Activated gamma-delta T cell (primary cell): ENCODE data around the gene LPCAT4.
A peak's percentile ranks its signal among the peaks of the same experiment; 100 is the strongest.
"Not testable (repeated sequence)": the region's sequence is repeated elsewhere in the genome, so short reads cannot be mapped to it uniquely, and the experiment has no call there.

Source experiments
- DNase-seq: peaks from one replicate; lab custom pipeline; 2025; lab: John Stamatoyannopoulos, UW

Gene LPCAT4

DNA sequence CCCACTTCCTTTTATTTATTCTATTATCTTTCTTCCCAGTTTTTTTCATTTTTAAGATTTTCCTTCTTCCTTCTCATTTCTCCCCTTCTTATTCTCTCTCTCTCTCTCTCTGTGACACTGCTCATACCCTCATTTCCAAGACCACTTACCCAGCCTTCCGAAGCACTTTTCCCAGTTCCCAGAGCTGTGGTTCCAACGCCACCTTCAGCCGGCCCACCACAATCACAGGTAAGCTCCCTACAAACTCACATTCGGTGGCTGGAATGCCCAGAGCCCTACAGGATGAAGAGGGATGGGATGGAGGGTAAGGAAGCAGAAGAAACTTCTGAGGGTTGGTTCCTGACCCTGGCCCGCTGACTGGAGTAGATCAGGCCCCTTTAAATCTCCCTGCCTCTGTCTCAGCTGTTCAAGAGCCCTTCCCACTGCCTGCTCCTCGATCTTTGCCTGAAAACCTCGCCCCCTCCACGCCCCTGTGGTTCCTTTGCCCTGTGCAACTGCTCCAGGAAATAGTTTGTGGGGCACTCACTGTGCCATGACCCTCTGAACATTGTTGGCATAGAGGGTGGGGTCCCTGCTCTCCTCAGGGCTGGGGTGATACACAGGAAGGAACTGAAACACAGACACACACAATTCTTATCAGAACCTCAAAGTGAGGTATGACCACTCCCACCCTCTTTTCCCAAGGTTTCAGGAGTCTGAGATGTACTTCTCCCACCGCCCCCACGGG lies 4.8 kb downstream of the LPCAT4 start:
- no peak for DNase-seq

DNA sequence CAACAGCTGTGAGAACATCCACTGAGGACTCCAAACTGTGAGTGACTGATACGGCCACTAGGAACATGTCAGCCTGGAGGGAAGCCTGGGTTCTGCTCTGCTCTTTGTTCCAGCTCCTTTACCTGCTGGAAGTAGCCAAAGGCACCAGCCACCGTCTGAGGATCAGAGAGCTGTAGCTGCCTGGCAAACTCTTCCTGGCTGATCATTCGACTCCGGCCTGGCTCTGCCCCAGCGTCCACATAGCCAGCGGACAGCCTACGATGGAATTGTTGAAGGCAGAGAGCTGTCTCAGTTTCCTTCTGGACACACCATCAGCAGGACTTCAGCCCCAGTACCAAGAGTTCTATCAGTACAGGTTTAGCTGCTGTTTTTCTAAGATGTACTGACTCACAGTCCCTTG lies 5.7 kb downstream of the LPCAT4 start:
- DNase-seq = no peak

DNA sequence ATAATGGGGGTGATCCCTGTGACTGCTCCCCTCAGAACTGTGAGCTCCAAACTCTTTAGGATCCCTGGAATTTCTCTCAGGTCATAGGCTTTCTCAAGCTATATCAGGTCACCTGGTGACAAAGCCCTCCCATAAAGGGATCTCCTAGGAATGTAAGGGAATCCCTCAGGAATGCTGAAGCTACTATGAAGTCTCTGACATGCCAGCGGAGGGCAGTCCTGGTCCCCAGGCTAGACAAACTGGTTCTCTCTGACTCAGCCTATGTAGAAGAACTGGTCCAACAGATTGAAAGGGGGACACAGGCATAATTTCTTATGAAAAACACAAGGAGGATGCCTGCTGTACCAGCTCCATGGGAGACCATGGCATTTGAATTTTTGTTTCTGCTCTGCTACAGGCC lies 6.7 kb downstream of the LPCAT4 start:
- no peak for DNase-seq

GRCh38 chr15:34359416-34359815 lies 7.6 kb downstream of the LPCAT4 start:
- DNase-seq = no peak

DNA sequence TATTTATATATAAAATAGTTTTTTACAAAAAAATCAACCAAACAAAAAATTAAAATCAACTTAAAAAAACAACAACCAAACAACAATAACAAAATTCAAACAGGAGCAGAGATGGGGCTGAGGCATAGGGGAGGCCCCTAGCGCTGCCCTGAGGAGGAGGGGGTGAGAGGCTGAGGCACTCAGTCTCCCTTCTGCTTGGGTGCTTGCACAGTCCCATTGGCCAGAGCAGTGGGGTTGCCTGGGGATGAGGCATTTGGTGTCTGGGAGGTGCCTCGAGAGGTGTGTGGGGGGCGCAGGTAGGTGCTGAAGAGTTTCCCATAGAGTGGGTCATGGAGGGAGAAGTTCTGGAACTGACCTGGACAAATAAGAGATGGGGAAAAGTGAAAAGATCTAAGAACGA lies 8.0 kb downstream of the LPCAT4 start:
- no peak for DNase-seq

DNA sequence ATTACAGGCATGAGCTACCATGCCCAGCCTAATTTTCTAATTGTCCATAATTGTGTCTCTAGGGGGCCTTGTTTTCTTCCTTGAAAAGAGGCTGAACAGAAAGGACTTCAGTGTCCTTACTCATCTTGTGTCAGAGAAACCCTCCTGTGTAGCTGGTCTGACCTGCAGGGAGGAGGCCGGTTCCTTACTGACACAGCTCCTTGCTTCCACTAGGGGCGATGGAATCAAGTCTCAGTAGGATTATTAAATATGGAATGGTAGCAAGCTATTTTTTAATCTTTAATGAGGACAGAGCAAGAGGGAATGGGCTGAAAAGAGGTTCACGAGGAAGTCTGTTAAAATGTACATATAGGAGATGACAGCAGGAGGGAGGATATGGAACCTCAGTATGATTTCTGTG lies 8.6 kb downstream of the LPCAT4 start:
- DNase-seq = no peak

DNA sequence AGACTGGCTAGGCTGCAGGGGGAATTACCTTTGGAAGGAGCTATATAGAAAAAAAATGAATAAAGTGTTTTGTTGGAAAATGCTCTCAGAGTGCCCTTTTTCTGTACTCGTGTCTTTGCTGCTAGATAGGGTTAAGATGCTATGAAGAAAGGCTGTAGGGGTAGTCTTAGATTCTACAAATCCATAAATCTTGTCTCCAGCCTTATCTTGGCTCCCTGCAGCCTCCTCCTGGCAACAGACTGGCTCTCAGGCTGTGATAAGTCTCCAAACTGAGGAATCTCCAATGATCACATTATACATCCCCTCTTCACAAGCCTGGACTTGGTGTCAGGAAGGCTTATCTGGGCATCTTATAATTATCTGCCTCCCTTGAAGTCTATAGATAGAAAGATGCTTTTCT lies 9.3 kb downstream of the LPCAT4 start:
- no peak for DNase-seq

DNA sequence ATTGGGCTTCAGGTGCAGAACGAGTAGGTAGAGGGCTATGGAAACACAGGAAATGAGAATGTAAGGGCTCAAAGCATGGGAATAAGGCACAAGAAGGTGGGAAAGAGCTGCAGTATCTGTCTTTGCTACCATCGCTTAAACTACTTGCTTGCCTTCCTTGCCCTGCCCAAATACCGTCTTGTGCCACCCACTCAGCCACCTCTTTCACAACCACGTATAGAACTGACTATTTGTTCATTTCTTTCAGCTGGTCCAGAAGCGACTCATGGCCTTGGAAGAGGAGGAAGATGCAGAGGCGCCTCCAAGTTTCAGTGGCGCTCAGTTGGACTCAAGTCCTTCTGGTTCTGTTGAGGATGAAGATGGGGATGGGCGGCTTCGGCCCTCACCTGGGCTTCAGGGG lies 11.8 kb downstream of the LPCAT4 start:
- DNase-seq = no peak

- DNase-seq = no peak
These were observed 12.7 kb downstream of the LPCAT4 start for GRCh38 chr15:34354286-34354685.

- no peak for DNase-seq
These were observed 13.4 kb downstream of the LPCAT4 start for GRCh38 chr15:34353627-34354026.

DNA sequence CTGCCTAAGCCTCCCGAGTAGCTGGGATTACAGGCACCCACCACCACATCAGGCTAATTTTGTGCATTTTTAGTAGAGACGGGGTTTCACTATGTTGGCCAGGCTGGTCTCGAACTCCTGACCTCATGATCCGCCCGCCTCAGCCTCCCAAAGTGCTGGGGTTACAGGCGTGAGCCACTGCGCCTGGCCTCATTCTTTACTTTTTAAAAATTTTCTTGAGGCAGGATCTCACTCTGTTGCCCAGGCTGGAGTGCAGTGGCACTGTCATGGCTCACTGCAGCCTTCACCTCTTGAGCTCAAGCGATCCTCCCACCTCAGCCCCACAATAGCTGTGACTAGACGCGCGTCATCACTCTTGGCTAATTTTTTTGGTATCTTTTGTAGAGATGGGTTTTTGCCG lies 14.0 kb downstream of the LPCAT4 start:
- DNase-seq = not testable (repeated sequence)

GRCh38 chr15:34349769-34350168 lies 17.2 kb downstream of the LPCAT4 start:
- DNase-seq = no peak

GRCh38 chr15:34348735-34349300 lies 18.2 kb downstream of the LPCAT4 start:
- no peak for DNase-seq

DNA sequence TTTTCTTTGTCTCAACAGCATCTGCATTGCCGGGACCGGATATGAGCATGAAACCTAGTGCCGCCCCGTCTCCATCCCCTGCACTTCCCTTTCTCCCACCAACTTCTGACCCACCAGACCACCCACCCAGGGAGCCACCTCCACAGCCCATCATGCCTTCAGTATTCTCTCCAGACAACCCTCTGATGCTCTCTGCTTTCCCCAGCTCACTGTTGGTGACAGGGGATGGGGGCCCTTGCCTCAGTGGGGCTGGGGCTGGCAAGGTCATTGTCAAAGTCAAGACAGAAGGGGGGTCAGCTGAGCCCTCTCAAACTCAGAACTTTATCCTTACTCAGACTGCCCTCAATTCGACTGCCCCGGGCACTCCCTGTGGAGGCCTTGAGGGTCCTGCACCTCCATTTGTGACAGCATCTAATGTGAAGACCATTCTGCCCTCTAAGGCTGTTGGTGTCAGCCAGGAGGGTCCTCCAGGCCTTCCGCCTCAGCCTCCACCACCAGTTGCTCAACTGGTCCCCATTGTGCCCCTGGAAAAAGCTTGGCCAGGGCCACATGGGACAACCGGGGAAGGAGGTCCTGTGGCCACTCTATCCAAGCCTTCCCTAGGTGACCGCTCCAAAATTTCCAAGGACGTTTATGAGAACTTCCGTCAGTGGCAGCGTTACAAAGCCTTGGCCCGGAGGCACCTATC lies 18.9 kb downstream of the LPCAT4 start:
- no peak for DNase-seq

- DNase-seq = peak; percentile 57
These were observed 24.0 kb downstream of the LPCAT4 start, which contains the start of the genes NOP10 and NUTM1 for GRCh38 chr15:34342737-34343575. Gene NOP10, minus strand, starts transcription at chr15:34343136. Its CDS starts 63 bp downstream, at chr15:34343073. Gene NUTM1, plus strand, starts transcription at chr15:34343315. Its CDS starts 382 bp downstream, at chr15:34343697.

GRCh38 chr15:34342213-34342736 lies 24.7 kb downstream of the LPCAT4 start:
- not testable (repeated sequence) for DNase-seq

DNA sequence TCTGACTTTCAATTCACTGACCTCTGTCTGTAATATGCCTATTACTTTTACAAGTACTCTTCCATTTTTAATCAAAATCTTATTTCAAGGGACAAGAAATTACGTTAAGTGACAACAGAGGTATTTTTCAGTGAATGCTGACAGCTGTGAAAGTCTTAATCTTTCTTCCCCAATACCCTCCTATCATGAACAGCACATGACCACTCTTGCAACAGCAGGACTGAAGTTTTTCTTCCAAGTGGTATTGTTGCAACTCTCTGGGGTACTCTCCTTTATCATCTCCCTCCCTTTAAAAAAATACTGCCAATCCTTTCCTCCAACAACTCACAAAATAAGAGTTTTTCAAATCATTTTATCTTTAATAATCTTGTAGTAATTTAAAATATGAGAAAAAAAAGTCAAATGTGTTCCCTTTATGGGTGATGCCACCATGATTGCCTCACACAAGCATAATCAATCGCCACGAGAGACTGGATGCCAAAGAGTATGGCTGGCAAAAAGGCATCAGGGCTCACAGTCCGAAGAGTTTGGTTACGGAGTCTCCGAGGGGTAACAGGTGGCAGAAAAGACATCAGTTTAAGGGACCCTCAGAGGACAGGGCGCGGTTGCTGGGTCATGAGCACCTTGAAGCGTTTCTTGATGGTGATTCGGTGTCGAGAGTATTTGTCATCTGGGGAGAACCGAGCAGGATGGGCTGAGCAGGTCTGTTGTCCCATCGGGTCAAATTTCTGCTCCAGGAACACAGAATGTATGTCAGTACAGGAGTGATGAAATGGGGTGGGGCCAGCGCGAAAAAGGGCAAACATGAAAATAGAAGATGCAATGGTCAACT lies 25.4 kb downstream of the LPCAT4 start:
- DNase-seq = no peak

DNA sequence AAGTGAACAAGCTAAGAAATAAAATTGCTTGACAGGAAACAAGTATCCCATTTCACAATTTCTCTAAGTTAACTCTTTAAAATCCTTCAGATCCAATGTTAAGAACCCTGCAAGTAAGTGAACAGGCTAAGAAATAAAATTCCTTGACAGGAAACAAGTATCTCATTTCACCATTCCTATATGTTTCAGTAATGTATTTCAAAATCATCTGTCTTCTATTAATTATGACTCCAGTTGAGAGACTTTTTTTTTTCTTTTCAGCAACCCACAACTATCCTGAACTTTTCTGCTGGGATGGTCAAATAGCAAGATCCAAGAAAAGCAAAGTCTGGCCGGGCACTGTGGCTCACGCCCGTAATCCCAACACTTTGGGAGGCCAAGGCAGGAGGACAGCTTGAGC lies 27.1 kb downstream of the LPCAT4 start:
- no peak for DNase-seq

- no peak for DNase-seq
These were observed 28.6 kb downstream of the LPCAT4 start for GRCh38 chr15:34338347-34338746.

DNA sequence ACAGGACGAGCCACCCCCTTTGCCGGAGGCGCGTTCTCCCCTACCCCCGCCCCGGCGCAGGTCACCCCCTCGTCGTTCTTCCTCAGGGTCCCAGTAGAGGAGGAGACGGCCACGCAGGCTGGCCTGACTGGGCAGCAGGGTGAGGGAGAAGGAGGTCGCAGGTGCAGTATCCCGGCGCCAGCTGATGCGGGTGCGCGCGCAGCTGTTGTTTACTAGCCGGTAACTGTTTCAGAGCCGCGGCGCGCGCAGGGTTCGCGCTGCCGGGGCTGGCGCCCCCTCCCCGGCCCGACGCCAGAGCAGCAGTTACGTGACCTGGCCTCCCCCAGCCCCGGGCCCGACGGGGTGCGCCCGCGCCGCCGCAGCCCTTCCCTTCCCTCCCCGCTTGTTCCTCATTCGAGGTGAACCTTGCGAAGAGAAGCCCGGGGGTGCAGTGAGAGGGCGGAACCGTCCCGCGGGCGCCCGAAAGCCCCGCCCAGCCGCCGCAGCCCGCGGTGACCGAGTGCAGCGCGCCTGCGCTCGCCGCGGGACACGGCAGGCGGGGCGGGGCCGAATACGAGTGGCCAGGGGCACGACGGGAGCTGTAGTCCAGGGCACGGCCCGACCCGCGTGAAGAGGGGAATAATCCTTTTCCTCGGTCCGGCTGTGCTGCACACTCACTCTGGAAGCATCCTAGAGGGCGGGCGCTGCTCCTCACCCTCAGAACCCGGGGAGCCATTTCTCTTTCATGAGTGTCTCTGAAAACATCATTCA lies 29.3 kb downstream of the LPCAT4 start, which contains the start of gene SLC12A6:
Gene SLC12A6 (minus strand): TSS at position 225 of the 750 bp plus-strand sequence. CDS start 1,101 bp downstream, outside the sequence.
- DNase-seq = peak; percentile 83
